Thyroid gland (tissue), 4 donors: Measurements from ENCODE around the gene ZNF536.

Source experiments
- POLR2A ChIP-seq, 2 donors: fragments of 450-650 bp; IDR thresholded peaks; one replicate each; pipeline ENCODE4 v1.6.1; 2017; ENCODE audit warnings: antibody characterized with exemption in 2 of 2, mild to moderate bottlenecking in 2 of 2, moderate library complexity in 1 of 2
- TF ChIP-seq, protein P1 (sequence below), 6 experiments: fragments of 200-600 bp in 3 of 6; fragments of 450-650 bp in 3 of 6; sonication (generic) in 3 of 6; IDR thresholded peaks; one replicate each; pipeline ENCODE4 v1.5.1; 2016 to 2019; ENCODE audit warnings: antibody characterized with exemption in 6 of 6, mild to moderate bottlenecking in 2 of 6, inconsistent platforms in 1 of 6, moderate library complexity in 1 of 6

GRCh38 chr19:30442674-30443073 is 70.5 kb downstream of the ZNF536 start:
- TF ChIP-seq, protein P1, sequence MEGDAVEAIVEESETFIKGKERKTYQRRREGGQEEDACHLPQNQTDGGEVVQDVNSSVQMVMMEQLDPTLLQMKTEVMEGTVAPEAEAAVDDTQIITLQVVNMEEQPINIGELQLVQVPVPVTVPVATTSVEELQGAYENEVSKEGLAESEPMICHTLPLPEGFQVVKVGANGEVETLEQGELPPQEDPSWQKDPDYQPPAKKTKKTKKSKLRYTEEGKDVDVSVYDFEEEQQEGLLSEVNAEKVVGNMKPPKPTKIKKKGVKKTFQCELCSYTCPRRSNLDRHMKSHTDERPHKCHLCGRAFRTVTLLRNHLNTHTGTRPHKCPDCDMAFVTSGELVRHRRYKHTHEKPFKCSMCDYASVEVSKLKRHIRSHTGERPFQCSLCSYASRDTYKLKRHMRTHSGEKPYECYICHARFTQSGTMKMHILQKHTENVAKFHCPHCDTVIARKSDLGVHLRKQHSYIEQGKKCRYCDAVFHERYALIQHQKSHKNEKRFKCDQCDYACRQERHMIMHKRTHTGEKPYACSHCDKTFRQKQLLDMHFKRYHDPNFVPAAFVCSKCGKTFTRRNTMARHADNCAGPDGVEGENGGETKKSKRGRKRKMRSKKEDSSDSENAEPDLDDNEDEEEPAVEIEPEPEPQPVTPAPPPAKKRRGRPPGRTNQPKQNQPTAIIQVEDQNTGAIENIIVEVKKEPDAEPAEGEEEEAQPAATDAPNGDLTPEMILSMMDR (IDR thresholded peaks at IDR 0.05) = no peak
- no peak for TF ChIP-seq POLR2A (IDR thresholded peaks at IDR 0.05)
